PC-3 (cell line): ENCODE measurements around the gene KIF21A. TPM values are rescaled to one million over a fixed set of nuclear protein-coding genes. Genes with fewer than 3 reads are reported as not detected.

Experiments
- ATAC-seq: fragments of 200-7000 bp; cut with Tn5 transposase; 2 replicates; pipeline ENCODE4 v1.9.1; 2020; ENCODE audit warnings: mild to moderate bottlenecking, moderate library complexity
- BruUV-seq: library from RNA; stranded (reverse); fragments of 400-500 nt; replicated peaks from 2 replicates; lab custom pipeline; 2021; lab: Mats Ljungman, UMichigan
- CTCF ChIA-PET: fragments of 300-600 bp; sonication (Branson Sonifier 250); formaldehyde crosslinking; loops from one replicate; lab custom pipeline; 2022; ENCODE audit warnings: antibody characterized with exemption; lab: Charles Lee
- POLR2A ChIA-PET: fragments of 300-600 bp; sonication (Branson Sonifier 250); formaldehyde crosslinking; loops from one replicate; lab custom pipeline; 2022; ENCODE audit warnings: antibody characterized with exemption; ENCODE audit not compliant: unreplicated experiment; lab: Charles Lee
- DNase-seq: peaks from one replicate; pipeline ENCODE4 v3.0.0-alpha.2; 2015
- H2AFZ ChIP-seq: fragments of 300-600 bp; sonication (generic); 2 replicates; pipeline ENCODE4 v1.6.0; 2016; ENCODE audit warnings: antibody characterized with exemption, low read length
- H3F3A ChIP-seq: fragments of 300-600 bp; sonication (generic); one replicate; pipeline ENCODE4 v1.6.0; 2017; ENCODE audit warnings: antibody characterized with exemption, low read length, control low read depth, mild to moderate bottlenecking; ENCODE audit not compliant: unreplicated experiment
- H3K27ac ChIP-seq: fragments of 300-600 bp; sonication (generic); 2 replicates; pipeline ENCODE4 v1.5.1; 2016; ENCODE audit warnings: mild to moderate bottlenecking, low read length
- H3K27me3 ChIP-seq: fragments of 300-600 bp; sonication (generic); 2 replicates; pipeline ENCODE4 v1.6.1; 2016; ENCODE audit warnings: low read length, mixed read lengths
- H3K36me3 ChIP-seq: fragments of 300-600 bp; sonication (generic); 2 replicates; pipeline ENCODE4 v1.6.1; 2016; ENCODE audit warnings: low read depth, mixed run types, low read length, mixed read lengths
- H3K4me1 ChIP-seq: fragments of 300-600 bp; sonication (generic); 2 replicates; pipeline ENCODE4 v1.5.1; 2016; ENCODE audit warnings: low read length; ENCODE audit not compliant: insufficient read depth
- H3K4me2 ChIP-seq: fragments of 300-600 bp; sonication (generic); 2 replicates; pipeline ENCODE4 v1.6.0; 2016; ENCODE audit warnings: low read length
- H3K4me3 ChIP-seq: fragments of 300-600 bp; sonication (generic); 2 replicates; pipeline ENCODE4 v1.5.1; 2016; ENCODE audit warnings: mild to moderate bottlenecking, low read length, mixed read lengths
- H3K79me2 ChIP-seq: fragments of 300-600 bp; sonication (generic); 2 replicates; pipeline ENCODE4 v1.6.1; 2017; ENCODE audit warnings: low read length, mixed read lengths
- H3K9ac ChIP-seq: fragments of 300-600 bp; sonication (generic); 2 replicates; pipeline ENCODE4 v1.6.0; 2016; ENCODE audit warnings: mild to moderate bottlenecking, low read length
- H3K9me2 ChIP-seq: fragments of 300-600 bp; sonication (generic); replicated peaks from 2 replicates; pipeline ENCODE4 v1.6.1; 2016; ENCODE audit warnings: mixed run types, low read length, mixed read lengths
- H3K9me3 ChIP-seq: fragments of 300-600 bp; sonication (generic); 2 replicates; pipeline ENCODE4 v1.6.1; 2016; ENCODE audit warnings: low read length, mixed read lengths
- H4K20me1 ChIP-seq: fragments of 300-600 bp; sonication (generic); 2 replicates; pipeline ENCODE4 v1.6.1; 2016; ENCODE audit warnings: low read length, mixed read lengths
- EZH2 ChIP-seq: fragments of 300-600 bp; sonication (generic); IDR thresholded peaks from one replicate; pipeline ENCODE4 v1.6.1; 2017; ENCODE audit warnings: antibody characterized with exemption, mild to moderate bottlenecking, low read length; ENCODE audit not compliant: unreplicated experiment
- EZH2phosphoT487 ChIP-seq: fragments of 300-600 bp; sonication (generic); IDR thresholded peaks from 2 replicates; pipeline ENCODE4 v1.6.1; 2018; ENCODE audit warnings: mild to moderate bottlenecking, antibody characterized with exemption, low read length, borderline replicate concordance
- intact Hi-C: fragments of 100-400 bp; cut with micrococcal nuclease; formaldehyde crosslinking; loops from 2 replicates; pipeline ENCODE4 v1.9.0; 2023
- total RNA-seq: library from RNA; depleted of rRNA; stranded (reverse); fragments of >200 nt; gene quantifications from 2 replicates; pipeline ENCODE4 v1.2.3, GENCODE V29; 2014
- TF ChIP-seq, protein P1 (sequence below): fragments of 300-600 bp; sonication (generic); conservative IDR thresholded peaks from 2 replicates; pipeline ENCODE4 v1.5.1; 2017; ENCODE audit warnings: antibody characterized with exemption, low read depth, mild to moderate bottlenecking, low read length

The KIF21A gene
- total RNA-seq, 1 experiment from 2014 or later = 25.1 TPM

DNA sequence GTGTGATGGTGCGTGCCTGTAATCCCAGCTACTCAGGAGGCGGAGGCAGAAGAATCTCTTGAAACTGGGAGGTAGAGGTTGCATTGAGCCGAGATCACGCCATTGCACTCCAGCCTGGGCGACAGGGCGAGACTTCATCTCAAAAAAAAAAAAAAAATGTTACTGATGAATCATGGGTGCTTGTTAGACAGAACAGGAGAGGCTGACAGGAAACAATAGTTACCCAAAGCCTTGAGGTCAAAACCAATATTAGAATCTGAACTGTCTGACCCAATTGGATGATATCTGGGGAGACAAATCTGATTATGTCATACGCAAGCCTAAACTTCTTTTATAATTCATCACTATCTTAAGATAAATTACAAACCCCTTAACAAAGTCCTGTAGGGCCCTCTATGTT is 40.7 kb upstream of the KIF21A start:
- no peaks in the 10 kb centered on the region for H3K4me1 ChIP-seq
- no TSS peak for BruUV-seq
- intact Hi-C loops = no loop called here
- CTCF ChIA-PET = interaction anchor here (0.7 kb wide), 1 partner anchor 40 kb away, joined by 6 read pairs; no protein-coding TSS in a partner anchor
- H3K27me3 ChIP-seq = no peaks in the 10 kb centered on the region
- no peak for ATAC-seq
- H3K36me3 ChIP-seq = no peaks in the 10 kb centered on the region
- POLR2A ChIA-PET = no interaction called here
- no peak overlapping the region for H3K9ac ChIP-seq
- TF ChIP-seq, protein P1, sequence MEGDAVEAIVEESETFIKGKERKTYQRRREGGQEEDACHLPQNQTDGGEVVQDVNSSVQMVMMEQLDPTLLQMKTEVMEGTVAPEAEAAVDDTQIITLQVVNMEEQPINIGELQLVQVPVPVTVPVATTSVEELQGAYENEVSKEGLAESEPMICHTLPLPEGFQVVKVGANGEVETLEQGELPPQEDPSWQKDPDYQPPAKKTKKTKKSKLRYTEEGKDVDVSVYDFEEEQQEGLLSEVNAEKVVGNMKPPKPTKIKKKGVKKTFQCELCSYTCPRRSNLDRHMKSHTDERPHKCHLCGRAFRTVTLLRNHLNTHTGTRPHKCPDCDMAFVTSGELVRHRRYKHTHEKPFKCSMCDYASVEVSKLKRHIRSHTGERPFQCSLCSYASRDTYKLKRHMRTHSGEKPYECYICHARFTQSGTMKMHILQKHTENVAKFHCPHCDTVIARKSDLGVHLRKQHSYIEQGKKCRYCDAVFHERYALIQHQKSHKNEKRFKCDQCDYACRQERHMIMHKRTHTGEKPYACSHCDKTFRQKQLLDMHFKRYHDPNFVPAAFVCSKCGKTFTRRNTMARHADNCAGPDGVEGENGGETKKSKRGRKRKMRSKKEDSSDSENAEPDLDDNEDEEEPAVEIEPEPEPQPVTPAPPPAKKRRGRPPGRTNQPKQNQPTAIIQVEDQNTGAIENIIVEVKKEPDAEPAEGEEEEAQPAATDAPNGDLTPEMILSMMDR = no peak
- TF ChIP-seq EZH2 = no peak
- TF ChIP-seq EZH2phosphoT487 = no peak
- no peak overlapping the region for H3K4me3 ChIP-seq
- no peak overlapping the region for H3K4me2 ChIP-seq
- no peak for DNase-seq
- H3K9me2 ChIP-seq = no peaks in the 10 kb centered on the region
- H3K79me2 ChIP-seq = no peaks in the 10 kb centered on the region
- H3F3A ChIP-seq = no peaks in the 10 kb centered on the region
- no peaks in the 10 kb centered on the region for H3K9me3 ChIP-seq
- H2AFZ ChIP-seq = no peak overlapping the region
- H4K20me1 ChIP-seq = no peaks in the 10 kb centered on the region
- no peak overlapping the region for H3K27ac ChIP-seq

GRCh38 chr12:39483042-39483441 is 40.1 kb upstream of the KIF21A start:
- no TSS peak for BruUV-seq
- Histone ChIP-seq H3K36me3 (no peaks in the 10 kb centered on the region), H3K9ac (no peak overlapping the region), H3K27me3 (no peaks in the 10 kb centered on the region), H3F3A (no peaks in the 10 kb centered on the region), H3K4me2 (no peak overlapping the region), H3K27ac (no peak overlapping the region), H3K9me3 (no peaks in the 10 kb centered on the region), H4K20me1 (no peaks in the 10 kb centered on the region), H3K4me1 (no peaks in the 10 kb centered on the region), H3K79me2 (no peaks in the 10 kb centered on the region), H3K4me3 (no peak overlapping the region), H3K9me2 (no peaks in the 10 kb centered on the region), H2AFZ (no peak overlapping the region)
- POLR2A ChIA-PET = no interaction called here
- intact Hi-C loops = no loop called here
- ATAC-seq (no peak), DNase-seq (no peak)
- CTCF ChIA-PET = interaction anchor here (0.7 kb wide), 1 partner anchor 39 kb away, joined by 6 read pairs; no protein-coding TSS in a partner anchor
- TF ChIP-seq EZH2phosphoT487 = no peak
- TF ChIP-seq, protein P1 = no peak
- no peak for TF ChIP-seq EZH2

DNA sequence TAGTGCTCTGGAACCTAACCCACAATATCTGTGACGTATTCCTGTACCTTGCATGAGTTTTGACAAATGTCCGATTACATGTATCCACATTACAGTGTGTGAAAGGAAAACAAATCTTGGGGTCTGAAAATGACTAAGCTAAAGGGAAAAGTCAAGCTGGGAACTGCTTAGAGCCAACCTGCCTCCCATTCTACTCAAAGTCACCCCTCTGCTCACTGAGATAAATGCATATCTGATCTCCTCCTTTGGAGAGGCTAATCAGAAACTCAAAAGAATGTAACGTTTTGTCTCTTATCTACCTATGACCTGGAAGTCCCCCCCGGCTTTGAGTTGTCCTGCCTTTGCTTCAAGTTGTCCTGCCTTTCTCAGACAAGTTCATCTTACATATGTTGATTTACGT is 34.0 kb upstream of the KIF21A start:
- Histone ChIP-seq H3F3A (no peaks in the 10 kb centered on the region), H3K4me2 (no peak overlapping the region), H3K79me2 (no peaks in the 10 kb centered on the region), H3K27me3 (no peaks in the 10 kb centered on the region), H3K4me1 (no peaks in the 10 kb centered on the region), H3K9me3 (no peaks in the 10 kb centered on the region), H3K36me3 (no peaks in the 10 kb centered on the region), H2AFZ (no peak overlapping the region), H3K9ac (no peak overlapping the region), H3K4me3 (no peak overlapping the region), H3K9me2 (no peaks in the 10 kb centered on the region), H4K20me1 (no peaks in the 10 kb centered on the region), H3K27ac (no peak overlapping the region)
- CTCF ChIA-PET = no interaction called here
- intact Hi-C loops = no loop called here
- POLR2A ChIA-PET = no interaction called here
- no TSS peak for BruUV-seq
- ATAC-seq (no peak), DNase-seq (no peak)
- TF ChIP-seq, protein P1 = no peak
- no peak for TF ChIP-seq EZH2phosphoT487
- TF ChIP-seq EZH2 = no peak
